ENCODE measurements around the gene TEX44.

The TEX44 gene

DNA sequence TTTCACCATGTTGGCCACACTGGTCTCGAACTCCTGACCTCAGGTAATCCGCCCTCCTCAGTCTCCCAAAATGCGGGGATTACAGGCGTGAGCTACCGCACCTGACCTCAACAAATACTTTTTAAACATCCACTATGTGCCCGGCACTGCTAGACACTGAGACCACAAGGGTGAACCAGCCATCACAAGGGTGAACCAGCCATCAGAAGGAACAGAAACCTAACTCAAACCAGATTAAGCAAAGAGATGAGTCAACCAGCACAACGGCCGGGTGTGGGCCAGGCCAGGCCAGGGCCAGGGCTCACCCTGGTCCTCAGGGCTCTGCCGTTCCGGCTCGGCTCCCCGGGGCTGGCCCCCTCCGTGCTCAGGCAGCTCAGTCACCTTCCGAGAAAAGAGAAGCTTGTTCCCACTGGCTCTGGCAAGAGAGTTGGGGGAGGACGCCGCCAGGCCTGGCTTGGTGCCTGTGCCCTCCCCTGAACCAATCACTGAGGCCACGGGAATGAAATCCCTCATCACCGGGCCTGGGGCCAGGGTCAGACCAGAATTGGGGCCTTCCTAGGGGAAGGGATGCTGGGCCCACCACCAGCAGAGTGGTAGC is 4.4 kb downstream of the TEX44 start:
- no peaks in the 10 kb centered on the region for H3K27me3 ChIP-seq (ENCODE audit: control insufficient read depth, low read length)

DNA sequence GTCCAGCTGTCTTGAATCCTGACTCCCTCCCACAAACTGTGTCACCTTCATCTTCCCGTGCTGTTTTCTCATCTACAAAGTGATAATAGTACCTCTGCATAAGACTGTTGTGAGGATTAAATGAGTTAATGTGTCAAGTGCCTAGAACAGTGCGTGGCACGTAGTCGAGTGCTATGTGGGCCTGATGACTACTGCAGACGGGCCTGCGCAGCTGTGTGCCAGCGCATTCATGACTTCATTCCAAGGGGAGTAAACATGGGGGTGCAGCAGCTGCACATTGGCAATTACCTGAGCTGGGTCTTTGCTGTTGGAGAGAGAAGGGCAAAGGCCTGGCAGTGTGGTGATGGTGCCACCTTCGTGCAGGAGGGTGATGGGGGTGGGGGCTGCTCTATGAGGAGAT is 5.0 kb downstream of the TEX44 start:
- no peaks in the 10 kb centered on the region for H3F3A ChIP-seq (ENCODE audit: control insufficient read depth, insufficient read depth)
- no peak for TF ChIP-seq EZH2phosphoT487 (IDR thresholded peaks at IDR 0.05; ENCODE audit: borderline replicate concordance, low read length)
- TF ChIP-seq, protein P1, sequence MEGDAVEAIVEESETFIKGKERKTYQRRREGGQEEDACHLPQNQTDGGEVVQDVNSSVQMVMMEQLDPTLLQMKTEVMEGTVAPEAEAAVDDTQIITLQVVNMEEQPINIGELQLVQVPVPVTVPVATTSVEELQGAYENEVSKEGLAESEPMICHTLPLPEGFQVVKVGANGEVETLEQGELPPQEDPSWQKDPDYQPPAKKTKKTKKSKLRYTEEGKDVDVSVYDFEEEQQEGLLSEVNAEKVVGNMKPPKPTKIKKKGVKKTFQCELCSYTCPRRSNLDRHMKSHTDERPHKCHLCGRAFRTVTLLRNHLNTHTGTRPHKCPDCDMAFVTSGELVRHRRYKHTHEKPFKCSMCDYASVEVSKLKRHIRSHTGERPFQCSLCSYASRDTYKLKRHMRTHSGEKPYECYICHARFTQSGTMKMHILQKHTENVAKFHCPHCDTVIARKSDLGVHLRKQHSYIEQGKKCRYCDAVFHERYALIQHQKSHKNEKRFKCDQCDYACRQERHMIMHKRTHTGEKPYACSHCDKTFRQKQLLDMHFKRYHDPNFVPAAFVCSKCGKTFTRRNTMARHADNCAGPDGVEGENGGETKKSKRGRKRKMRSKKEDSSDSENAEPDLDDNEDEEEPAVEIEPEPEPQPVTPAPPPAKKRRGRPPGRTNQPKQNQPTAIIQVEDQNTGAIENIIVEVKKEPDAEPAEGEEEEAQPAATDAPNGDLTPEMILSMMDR (IDR thresholded peaks at IDR 0.05; ENCODE audit: low read depth, low read length, poor library complexity, severe bottlenecking): no peak
- H3K9me2 ChIP-seq (replicated peaks; ENCODE audit: control insufficient read depth, low read length): no peaks in the 10 kb centered on the region
- no peaks in the 10 kb centered on the region for H3K36me3 ChIP-seq (ENCODE audit: control insufficient read depth, low read length)
- H3K27me3 ChIP-seq (ENCODE audit: control insufficient read depth, low read length): no peaks in the 10 kb centered on the region
- no peaks in the 10 kb centered on the region for H3K9me3 ChIP-seq (ENCODE audit: control insufficient read depth, insufficient read depth, low read length)
- H3K79me2 ChIP-seq (ENCODE audit: control insufficient read depth, low read length): no peaks in the 10 kb centered on the region
- no peak overlapping the region for H3K4me2 ChIP-seq (ENCODE audit: low read length)
- peaks cover 6% of the 10 kb centered on the region for H3K4me1 ChIP-seq (ENCODE audit: control insufficient read depth, low read length)
- H4K20me1 ChIP-seq (ENCODE audit: control insufficient read depth, insufficient read depth, low read depth, low read length): no peaks in the 10 kb centered on the region
- no peak overlapping the region for H3K4me3 ChIP-seq (ENCODE audit: low read length)
- H3K27ac ChIP-seq (ENCODE audit: low read depth, low read length): no peak overlapping the region

More for the DNA sequence above, 4.4 kb downstream of the TEX44 start:
- H4K20me1 ChIP-seq (ENCODE audit: control insufficient read depth, insufficient read depth, low read depth, low read length): no peaks in the 10 kb centered on the region
- peaks cover 6% of the 10 kb centered on the region for H3K4me1 ChIP-seq (ENCODE audit: control insufficient read depth, low read length)
- H3K36me3 ChIP-seq (ENCODE audit: control insufficient read depth, low read length): no peaks in the 10 kb centered on the region
- no peaks in the 10 kb centered on the region for H3F3A ChIP-seq (ENCODE audit: control insufficient read depth, insufficient read depth)
- no peak for TF ChIP-seq EZH2phosphoT487 (IDR thresholded peaks at IDR 0.05; ENCODE audit: borderline replicate concordance, low read length)
- TF ChIP-seq, protein P1 (IDR thresholded peaks at IDR 0.05; ENCODE audit: low read depth, low read length, poor library complexity, severe bottlenecking): no peak
- H3K4me2 ChIP-seq (ENCODE audit: low read length): no peak overlapping the region
- H3K4me3 ChIP-seq (ENCODE audit: low read length): no peak overlapping the region
- H3K79me2 ChIP-seq (ENCODE audit: control insufficient read depth, low read length): no peaks in the 10 kb centered on the region
- H3K9me3 ChIP-seq (ENCODE audit: control insufficient read depth, insufficient read depth, low read length): no peaks in the 10 kb centered on the region
- no peak overlapping the region for H3K27ac ChIP-seq (ENCODE audit: low read depth, low read length)
- H3K9me2 ChIP-seq (replicated peaks; ENCODE audit: control insufficient read depth, low read length): no peaks in the 10 kb centered on the region

DNA sequence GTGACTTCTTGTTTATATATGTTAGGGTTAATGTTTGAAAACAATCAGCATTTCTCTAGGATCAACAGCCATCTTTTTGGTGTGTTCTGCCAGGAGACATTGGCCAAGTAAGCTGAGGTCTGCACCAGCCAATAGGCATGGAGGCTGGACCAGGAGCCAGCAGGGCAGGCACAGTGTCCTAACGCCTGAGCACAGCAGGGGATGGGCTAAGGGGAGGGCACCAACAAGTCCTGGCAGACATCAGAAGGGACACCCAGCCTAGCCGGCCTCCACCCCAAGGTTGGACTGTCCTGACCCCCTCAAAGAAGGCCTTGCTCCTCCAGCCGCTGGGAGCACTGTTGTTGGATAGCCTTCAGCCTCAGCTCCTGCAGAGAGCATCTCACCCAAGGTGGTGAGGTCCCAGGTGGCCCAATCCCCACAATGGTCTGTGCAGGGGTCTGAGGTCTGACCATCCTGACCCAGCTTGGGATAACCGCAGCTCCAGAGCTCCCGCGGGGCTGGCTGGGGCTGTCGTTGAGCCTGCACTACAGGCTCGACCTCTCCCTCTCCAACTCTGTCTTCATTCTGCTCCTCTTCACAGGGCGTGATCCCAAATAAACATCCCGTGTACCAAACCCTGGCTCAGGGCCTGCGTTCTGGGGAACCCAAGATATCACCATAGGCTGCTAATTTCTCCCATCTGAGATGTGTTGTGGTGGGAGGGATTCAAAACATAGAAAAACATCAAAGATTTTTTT is 8.1 kb downstream of the TEX44 start:
- H3K27ac ChIP-seq (ENCODE audit: low read depth, low read length): no peak overlapping the region
- H3K36me3 ChIP-seq (ENCODE audit: control insufficient read depth, low read length): no peaks in the 10 kb centered on the region
- H3K9me2 ChIP-seq (replicated peaks; ENCODE audit: control insufficient read depth, low read length): no peaks in the 10 kb centered on the region
- TF ChIP-seq, protein P1 (IDR thresholded peaks at IDR 0.05; ENCODE audit: low read depth, low read length, poor library complexity, severe bottlenecking): no peak
- TF ChIP-seq EZH2phosphoT487 (IDR thresholded peaks at IDR 0.05; ENCODE audit: borderline replicate concordance, low read length): no peak
- no peaks in the 10 kb centered on the region for H3K9me3 ChIP-seq (ENCODE audit: control insufficient read depth, insufficient read depth, low read length)
- H3K79me2 ChIP-seq (ENCODE audit: control insufficient read depth, low read length): no peaks in the 10 kb centered on the region; the same call in none of the 2 replicates
- no peak overlapping the region for H3K4me3 ChIP-seq (ENCODE audit: low read length)
- no peaks in the 10 kb centered on the region for H3K27me3 ChIP-seq (ENCODE audit: control insufficient read depth, low read length)
- H3K4me2 ChIP-seq (ENCODE audit: low read length): no peak overlapping the region
- H3F3A ChIP-seq (ENCODE audit: control insufficient read depth, insufficient read depth): peaks cover 9% of the 10 kb centered on the region
- peaks cover 32% of the 10 kb centered on the region for H3K4me1 ChIP-seq (ENCODE audit: control insufficient read depth, low read length)
- no peaks in the 10 kb centered on the region for H4K20me1 ChIP-seq (ENCODE audit: control insufficient read depth, insufficient read depth, low read depth, low read length)
